GM23338 (cell line): ENCODE results near the gene PYM1. TPM values are rescaled to one million over a fixed set of nuclear protein-coding genes. Genes with fewer than 3 reads are reported as not detected.

ENCODE experiments used
- ATAC-seq: fragments of 200-7000 bp; cut with Tn5 transposase; 3 replicates; pipeline ENCODE4 v1.9.1; 2020
- DNase-seq: peaks from one replicate; pipeline ENCODE4 v3.0.0-alpha.2; 2015; ENCODE audit warnings: low spot score
- H2AFZ ChIP-seq: fragments of 200-600 bp; sonication (generic); 2 replicates; pipeline ENCODE4 v1.8.0; 2016; ENCODE audit warnings: antibody characterized with exemption, mild to moderate bottlenecking, moderate library complexity
- H3F3A ChIP-seq: fragments of 200-600 bp; sonication (generic); replicated peaks from 2 replicates; pipeline ENCODE4 v1.8.0; 2017; ENCODE audit warnings: antibody characterized with exemption, mixed run types, low read depth
- H3K27ac ChIP-seq: fragments of 200-600 bp; sonication (generic); 2 replicates; pipeline ENCODE4 v1.6.1; 2016; ENCODE audit warnings: low read depth
- H3K27me3 ChIP-seq: fragments of 200-600 bp; sonication (generic); 2 replicates; pipeline ENCODE4 v1.8.0; 2016; ENCODE audit warnings: mild to moderate bottlenecking, mixed run types, moderate library complexity; ENCODE audit not compliant: insufficient read depth
- H3K36me3 ChIP-seq: fragments of 200-600 bp; sonication (generic); 2 replicates; pipeline ENCODE4 v1.8.0; 2016; ENCODE audit warnings: mild to moderate bottlenecking; ENCODE audit not compliant: insufficient read depth
- H3K4me1 ChIP-seq: fragments of 200-600 bp; sonication (generic); 2 replicates; pipeline ENCODE4 v1.8.0; 2016; ENCODE audit warnings: mild to moderate bottlenecking, moderate library complexity; ENCODE audit not compliant: insufficient read depth
- H3K4me2 ChIP-seq: fragments of 200-600 bp; sonication (generic); 2 replicates; pipeline ENCODE4 v1.7.1; 2017; ENCODE audit warnings: mixed run types
- H3K4me3 ChIP-seq: fragments of 200-600 bp; sonication (generic); 2 replicates; pipeline ENCODE4 v1.6.1; 2016; ENCODE audit warnings: mixed run types
- H3K79me2 ChIP-seq: fragments of 200-600 bp; sonication (generic); replicated peaks from 2 replicates; pipeline ENCODE4 v1.8.0; 2017; ENCODE audit warnings: mild to moderate bottlenecking; ENCODE audit not compliant: insufficient read depth
- H3K9me2 ChIP-seq: fragments of 200-600 bp; sonication (generic); 2 replicates; pipeline ENCODE4 v1.8.0; 2017; ENCODE audit not compliant: insufficient read depth
- H4K20me1 ChIP-seq: fragments of 200-600 bp; sonication (generic); replicated peaks from 2 replicates; pipeline ENCODE4 v1.8.0; 2017; ENCODE audit warnings: mild to moderate bottlenecking; ENCODE audit not compliant: insufficient read depth
- H3K27ac Mint-ChIP-seq: 2 replicates; pipeline ENCODE4 v1.8.0; 2020; ENCODE audit warnings: inconsistent platforms, mild to moderate bottlenecking, moderate library complexity, mixed read lengths
- H3K27me3 Mint-ChIP-seq: 3 replicates; pipeline ENCODE4 v1.8.0; 2022; ENCODE audit warnings: low read depth, mild to moderate bottlenecking, moderate library complexity, mixed read lengths, inconsistent platforms; ENCODE audit not compliant: insufficient read depth, poor library complexity
- H3K36me3 Mint-ChIP-seq: 3 replicates; pipeline ENCODE4 v1.8.0; 2021; ENCODE audit warnings: low read depth, mild to moderate bottlenecking, inconsistent platforms, moderate library complexity, mixed read lengths
- H3K4me1 Mint-ChIP-seq: 3 replicates; pipeline ENCODE4 v1.8.0; 2020; ENCODE audit warnings: mild to moderate bottlenecking, inconsistent platforms, mixed read lengths
- H3K4me3 Mint-ChIP-seq: 3 replicates; pipeline ENCODE4 v1.8.0; 2021; ENCODE audit warnings: moderate library complexity, mild to moderate bottlenecking, inconsistent platforms, mixed read lengths
- H3K9me3 Mint-ChIP-seq: 3 replicates; pipeline ENCODE4 v1.8.0; 2020; ENCODE audit warnings: moderate library complexity, mild to moderate bottlenecking, inconsistent platforms, mixed read lengths
- CREB1 ChIP-seq: fragments of 250-450 bp; sonication (Bioruptor Pico); IDR thresholded peaks from 2 replicates; pipeline ENCODE4 v1.5.0; 2020; ENCODE audit warnings: low read depth, mild to moderate bottlenecking, moderate library complexity
- ETS1 ChIP-seq: IDR thresholded peaks from 2 replicates; pipeline ENCODE4 v1.6.1; 2016; ENCODE audit warnings: antibody characterized with exemption
- EZH2 ChIP-seq: fragments of 200-600 bp; sonication (generic); IDR thresholded peaks from one replicate; pipeline ENCODE4 v1.8.0; 2017; ENCODE audit warnings: antibody characterized with exemption, mild to moderate bottlenecking, low read depth; ENCODE audit not compliant: unreplicated experiment
- JUNB ChIP-seq: IDR thresholded peaks from one replicate; pipeline ENCODE4 v1.6.1; 2016; ENCODE audit warnings: antibody characterized with exemption; ENCODE audit not compliant: unreplicated experiment
- NANOG ChIP-seq: IDR thresholded peaks from 2 replicates; pipeline ENCODE4 v1.6.1; 2016; ENCODE audit warnings: antibody characterized with exemption, borderline replicate concordance
- POLR2AphosphoS5 ChIP-seq: IDR thresholded peaks from 2 replicates; pipeline ENCODE4 v1.6.1; 2016; ENCODE audit warnings: antibody characterized with exemption, low read depth
- STAT1 ChIP-seq: IDR thresholded peaks from one replicate; pipeline ENCODE4 v1.6.1; 2016; ENCODE audit warnings: antibody characterized with exemption; ENCODE audit not compliant: unreplicated experiment
- ZNF114 ChIP-seq: fragments of 250-450 bp; sonication (Bioruptor Pico); IDR thresholded peaks from 2 replicates; pipeline ENCODE4 v1.5.0; 2020; ENCODE audit warnings: mild to moderate bottlenecking, moderate library complexity
- ZNF331 ChIP-seq: fragments of 250-450 bp; sonication (Bioruptor Pico); IDR thresholded peaks from 2 replicates; pipeline ENCODE4 v1.5.0; 2020; ENCODE audit warnings: low read depth, mild to moderate bottlenecking, moderate library complexity
- polyA plus RNA-seq: library from polyadenylated mRNA; unstranded; fragments of >200 nt; fragmentation: Nextera tagmentation; extraction: Ambion mirVana; gene quantifications from 2 replicates; pipeline ENCODE4 v1.2.1, GENCODE V29; 2016
- total RNA-seq: library from RNA; depleted of rRNA; stranded (reverse); fragments of >200 nt; shearing (Covaris generic); gene quantifications from 2 replicates; pipeline ENCODE4 v1.2.3, GENCODE V29; 2014
- TF ChIP-seq, protein P1 (sequence below): fragments of 250-450 bp; sonication (Bioruptor Pico); IDR thresholded peaks from 2 replicates; pipeline ENCODE4 v1.5.0; 2020; ENCODE audit warnings: mild to moderate bottlenecking, moderate library complexity
- TF ChIP-seq, protein P2 (sequence below): IDR thresholded peaks from one replicate; pipeline ENCODE4 v1.6.1; 2018; ENCODE audit warnings: antibody characterized with exemption; ENCODE audit not compliant: unreplicated experiment
- TF ChIP-seq, protein P3 (sequence below), 2 experiments: fragments of 200-600 bp in 1 of 2; sonication (generic) in 1 of 2; conservative IDR thresholded peaks; 2 replicates each; pipeline versions ENCODE4 v1.5.1 to v1.6.1; 2016 to 2017; ENCODE audit warnings: antibody characterized with exemption in 2 of 2, low read depth in 2 of 2, mild to moderate bottlenecking in 2 of 2, moderate library complexity in 1 of 2

Gene PYM1
- total and polyA plus RNA-seq, 2 experiments from 2014 or later, result 70.2 to 150 TPM

GRCh38 chr12:55942577-55943136 lies 15.0 kb upstream of the PYM1 start:
- no peaks in the 10 kb centered on the region for H3K36me3 Mint-ChIP-seq
- H3K27me3 ChIP-seq, result no peaks in the 10 kb centered on the region
- DNase-seq, result no peak
- TF ChIP-seq, protein P1, sequence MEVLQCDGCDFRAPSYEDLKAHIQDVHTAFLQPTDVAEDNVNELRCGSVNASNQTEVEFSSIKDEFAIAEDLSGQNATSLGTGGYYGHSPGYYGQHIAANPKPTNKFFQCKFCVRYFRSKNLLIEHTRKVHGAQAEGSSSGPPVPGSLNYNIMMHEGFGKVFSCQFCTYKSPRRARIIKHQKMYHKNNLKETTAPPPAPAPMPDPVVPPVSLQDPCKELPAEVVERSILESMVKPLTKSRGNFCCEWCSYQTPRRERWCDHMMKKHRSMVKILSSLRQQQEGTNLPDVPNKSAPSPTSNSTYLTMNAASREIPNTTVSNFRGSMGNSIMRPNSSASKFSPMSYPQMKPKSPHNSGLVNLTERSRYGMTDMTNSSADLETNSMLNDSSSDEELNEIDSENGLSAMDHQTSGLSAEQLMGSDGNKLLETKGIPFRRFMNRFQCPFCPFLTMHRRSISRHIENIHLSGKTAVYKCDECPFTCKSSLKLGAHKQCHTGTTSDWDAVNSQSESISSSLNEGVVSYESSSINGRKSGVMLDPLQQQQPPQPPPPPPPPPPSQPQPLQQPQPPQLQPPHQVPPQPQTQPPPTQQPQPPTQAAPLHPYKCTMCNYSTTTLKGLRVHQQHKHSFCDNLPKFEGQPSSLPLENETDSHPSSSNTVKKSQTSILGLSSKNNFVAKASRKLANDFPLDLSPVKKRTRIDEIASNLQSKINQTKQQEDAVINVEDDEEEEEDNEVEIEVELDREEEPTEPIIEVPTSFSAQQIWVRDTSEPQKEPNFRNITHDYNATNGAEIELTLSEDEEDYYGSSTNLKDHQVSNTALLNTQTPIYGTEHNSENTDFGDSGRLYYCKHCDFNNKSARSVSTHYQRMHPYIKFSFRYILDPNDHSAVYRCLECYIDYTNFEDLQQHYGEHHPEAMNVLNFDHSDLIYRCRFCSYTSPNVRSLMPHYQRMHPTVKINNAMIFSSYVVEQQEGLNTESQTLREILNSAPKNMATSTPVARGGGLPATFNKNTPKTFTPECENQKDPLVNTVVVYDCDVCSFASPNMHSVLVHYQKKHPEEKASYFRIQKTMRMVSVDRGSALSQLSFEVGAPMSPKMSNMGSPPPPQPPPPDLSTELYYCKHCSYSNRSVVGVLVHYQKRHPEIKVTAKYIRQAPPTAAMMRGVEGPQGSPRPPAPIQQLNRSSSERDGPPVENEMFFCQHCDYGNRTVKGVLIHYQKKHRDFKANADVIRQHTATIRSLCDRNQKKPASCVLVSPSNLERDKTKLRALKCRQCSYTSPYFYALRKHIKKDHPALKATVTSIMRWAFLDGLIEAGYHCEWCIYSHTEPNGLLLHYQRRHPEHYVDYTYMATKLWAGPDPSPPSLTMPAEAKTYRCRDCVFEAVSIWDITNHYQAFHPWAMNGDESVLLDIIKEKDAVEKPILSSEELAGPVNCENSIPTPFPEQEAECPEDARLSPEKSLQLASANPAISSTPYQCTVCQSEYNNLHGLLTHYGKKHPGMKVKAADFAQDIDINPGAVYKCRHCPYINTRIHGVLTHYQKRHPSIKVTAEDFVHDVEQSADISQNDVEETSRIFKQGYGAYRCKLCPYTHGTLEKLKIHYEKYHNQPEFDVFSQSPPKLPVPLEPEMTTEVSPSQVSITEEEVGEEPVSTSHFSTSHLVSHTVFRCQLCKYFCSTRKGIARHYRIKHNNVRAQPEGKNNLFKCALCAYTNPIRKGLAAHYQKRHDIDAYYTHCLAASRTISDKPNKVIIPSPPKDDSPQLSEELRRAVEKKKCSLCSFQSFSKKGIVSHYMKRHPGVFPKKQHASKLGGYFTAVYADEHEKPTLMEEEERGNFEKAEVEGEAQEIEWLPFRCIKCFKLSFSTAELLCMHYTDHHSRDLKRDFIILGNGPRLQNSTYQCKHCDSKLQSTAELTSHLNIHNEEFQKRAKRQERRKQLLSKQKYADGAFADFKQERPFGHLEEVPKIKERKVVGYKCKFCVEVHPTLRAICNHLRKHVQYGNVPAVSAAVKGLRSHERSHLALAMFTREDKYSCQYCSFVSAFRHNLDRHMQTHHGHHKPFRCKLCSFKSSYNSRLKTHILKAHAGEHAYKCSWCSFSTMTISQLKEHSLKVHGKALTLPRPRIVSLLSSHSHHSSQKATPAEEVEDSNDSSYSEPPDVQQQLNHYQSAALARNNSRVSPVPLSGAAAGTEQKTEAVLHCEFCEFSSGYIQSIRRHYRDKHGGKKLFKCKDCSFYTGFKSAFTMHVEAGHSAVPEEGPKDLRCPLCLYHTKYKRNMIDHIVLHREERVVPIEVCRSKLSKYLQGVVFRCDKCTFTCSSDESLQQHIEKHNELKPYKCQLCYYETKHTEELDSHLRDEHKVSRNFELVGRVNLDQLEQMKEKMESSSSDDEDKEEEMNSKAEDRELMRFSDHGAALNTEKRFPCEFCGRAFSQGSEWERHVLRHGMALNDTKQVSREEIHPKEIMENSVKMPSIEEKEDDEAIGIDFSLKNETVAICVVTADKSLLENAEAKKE (CRISPR knock-in tag), result no peak
- TF ChIP-seq, protein P2, sequence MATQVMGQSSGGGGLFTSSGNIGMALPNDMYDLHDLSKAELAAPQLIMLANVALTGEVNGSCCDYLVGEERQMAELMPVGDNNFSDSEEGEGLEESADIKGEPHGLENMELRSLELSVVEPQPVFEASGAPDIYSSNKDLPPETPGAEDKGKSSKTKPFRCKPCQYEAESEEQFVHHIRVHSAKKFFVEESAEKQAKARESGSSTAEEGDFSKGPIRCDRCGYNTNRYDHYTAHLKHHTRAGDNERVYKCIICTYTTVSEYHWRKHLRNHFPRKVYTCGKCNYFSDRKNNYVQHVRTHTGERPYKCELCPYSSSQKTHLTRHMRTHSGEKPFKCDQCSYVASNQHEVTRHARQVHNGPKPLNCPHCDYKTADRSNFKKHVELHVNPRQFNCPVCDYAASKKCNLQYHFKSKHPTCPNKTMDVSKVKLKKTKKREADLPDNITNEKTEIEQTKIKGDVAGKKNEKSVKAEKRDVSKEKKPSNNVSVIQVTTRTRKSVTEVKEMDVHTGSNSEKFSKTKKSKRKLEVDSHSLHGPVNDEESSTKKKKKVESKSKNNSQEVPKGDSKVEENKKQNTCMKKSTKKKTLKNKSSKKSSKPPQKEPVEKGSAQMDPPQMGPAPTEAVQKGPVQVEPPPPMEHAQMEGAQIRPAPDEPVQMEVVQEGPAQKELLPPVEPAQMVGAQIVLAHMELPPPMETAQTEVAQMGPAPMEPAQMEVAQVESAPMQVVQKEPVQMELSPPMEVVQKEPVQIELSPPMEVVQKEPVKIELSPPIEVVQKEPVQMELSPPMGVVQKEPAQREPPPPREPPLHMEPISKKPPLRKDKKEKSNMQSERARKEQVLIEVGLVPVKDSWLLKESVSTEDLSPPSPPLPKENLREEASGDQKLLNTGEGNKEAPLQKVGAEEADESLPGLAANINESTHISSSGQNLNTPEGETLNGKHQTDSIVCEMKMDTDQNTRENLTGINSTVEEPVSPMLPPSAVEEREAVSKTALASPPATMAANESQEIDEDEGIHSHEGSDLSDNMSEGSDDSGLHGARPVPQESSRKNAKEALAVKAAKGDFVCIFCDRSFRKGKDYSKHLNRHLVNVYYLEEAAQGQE, result no peak
- no peak for TF ChIP-seq ETS1
- TF ChIP-seq ZNF114 (CRISPR knock-in tag), result no peak
- TF ChIP-seq POLR2AphosphoS5, result no peak
- TF ChIP-seq ZNF331 (CRISPR knock-in tag), result no peak
- no peak for TF ChIP-seq STAT1
- TF ChIP-seq, protein P3, sequence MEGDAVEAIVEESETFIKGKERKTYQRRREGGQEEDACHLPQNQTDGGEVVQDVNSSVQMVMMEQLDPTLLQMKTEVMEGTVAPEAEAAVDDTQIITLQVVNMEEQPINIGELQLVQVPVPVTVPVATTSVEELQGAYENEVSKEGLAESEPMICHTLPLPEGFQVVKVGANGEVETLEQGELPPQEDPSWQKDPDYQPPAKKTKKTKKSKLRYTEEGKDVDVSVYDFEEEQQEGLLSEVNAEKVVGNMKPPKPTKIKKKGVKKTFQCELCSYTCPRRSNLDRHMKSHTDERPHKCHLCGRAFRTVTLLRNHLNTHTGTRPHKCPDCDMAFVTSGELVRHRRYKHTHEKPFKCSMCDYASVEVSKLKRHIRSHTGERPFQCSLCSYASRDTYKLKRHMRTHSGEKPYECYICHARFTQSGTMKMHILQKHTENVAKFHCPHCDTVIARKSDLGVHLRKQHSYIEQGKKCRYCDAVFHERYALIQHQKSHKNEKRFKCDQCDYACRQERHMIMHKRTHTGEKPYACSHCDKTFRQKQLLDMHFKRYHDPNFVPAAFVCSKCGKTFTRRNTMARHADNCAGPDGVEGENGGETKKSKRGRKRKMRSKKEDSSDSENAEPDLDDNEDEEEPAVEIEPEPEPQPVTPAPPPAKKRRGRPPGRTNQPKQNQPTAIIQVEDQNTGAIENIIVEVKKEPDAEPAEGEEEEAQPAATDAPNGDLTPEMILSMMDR (conservative IDR thresholded peaks at IDR 0.05; ENCODE audit: low read depth in 2 of 2), result no peak
- TF ChIP-seq CREB1 (CRISPR knock-in tag), result no peak
- TF ChIP-seq EZH2, result no peak
- TF ChIP-seq NANOG, result no peak
- no peak for TF ChIP-seq JUNB
- no peak overlapping the region for H3K4me3 ChIP-seq
- H3K27me3 Mint-ChIP-seq, result peaks cover 8% of the 10 kb centered on the region
- no peaks in the 10 kb centered on the region for H3K79me2 ChIP-seq
- H2AFZ ChIP-seq, result no peak overlapping the region
- H3K4me3 Mint-ChIP-seq, result no peak overlapping the region
- H3K9me2 ChIP-seq, result no peaks in the 10 kb centered on the region
- no peaks in the 10 kb centered on the region for H3F3A ChIP-seq
- H3K27ac Mint-ChIP-seq, result no peak overlapping the region
- H3K27ac ChIP-seq, result no peak overlapping the region
- H3K4me2 ChIP-seq, result no peak overlapping the region
- no peaks in the 10 kb centered on the region for H4K20me1 ChIP-seq
- no peak for ATAC-seq
- H3K4me1 Mint-ChIP-seq, result peaks cover 9% of the 10 kb centered on the region
- peaks cover 5% of the 10 kb centered on the region for H3K4me1 ChIP-seq
- H3K36me3 ChIP-seq, result no peaks in the 10 kb centered on the region
- H3K9me3 Mint-ChIP-seq, result no peaks in the 10 kb centered on the region
